Fibroblast of mammary gland (primary cell): Measurements from ENCODE around the gene PIK3CA.
"Not testable (repeated sequence)": the region's sequence is repeated elsewhere in the genome, so short reads cannot be mapped to it uniquely, and the experiment has no call there.

Experiments used
- DNase-seq: peaks from one replicate; pipeline ENCODE4 v3.0.0-alpha.2; 2010; ENCODE audit warnings: low read depth
- H3K4me3 ChIP-seq: 2 replicates; pipeline ENCODE4 v1.5.1; 2011; ENCODE audit warnings: low read depth, mild to moderate bottlenecking, low read length, moderate library complexity; ENCODE audit not compliant: control insufficient read depth
- TF ChIP-seq, protein P1 (sequence below): conservative IDR thresholded peaks from 2 replicates; pipeline ENCODE4 v1.5.1; 2011; ENCODE audit warnings: low read depth, low read length, inconsistent platforms; ENCODE audit not compliant: control insufficient read depth, insufficient read depth

Gene PIK3CA

DNA sequence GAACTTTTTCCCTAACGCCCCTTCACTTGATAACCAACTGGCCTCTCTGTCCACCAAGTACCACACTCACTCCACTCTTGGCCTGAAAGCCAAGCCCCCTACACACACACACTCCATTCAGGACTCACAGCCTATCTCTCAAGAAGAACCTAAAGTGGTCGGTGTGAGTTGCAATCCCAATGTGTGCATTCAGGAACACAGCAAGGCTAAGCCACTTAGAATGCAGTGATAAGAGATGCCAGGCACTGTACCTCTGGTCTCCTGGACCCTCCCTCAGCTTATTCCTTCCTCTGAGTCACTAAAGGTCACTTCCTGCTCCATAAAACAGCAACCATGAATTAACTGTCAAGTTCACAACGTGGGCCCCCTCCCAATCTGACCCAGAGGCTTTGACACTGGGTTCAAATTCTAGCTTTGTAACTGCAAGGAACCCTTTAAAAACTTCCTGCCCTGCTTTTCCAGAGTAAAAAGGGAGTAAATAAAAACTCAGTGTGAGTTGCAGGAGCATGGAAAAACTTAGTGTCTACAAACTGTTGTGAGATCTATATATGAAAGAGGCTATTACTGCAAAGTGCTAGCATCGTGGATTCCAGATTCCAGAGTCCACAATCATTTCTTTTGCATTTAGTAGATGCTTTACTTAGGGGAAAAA, 120.4 kb downstream of the PIK3CA start:
- no peak for DNase-seq
- H3K4me3 ChIP-seq, result no peak overlapping the region
- TF ChIP-seq, protein P1, sequence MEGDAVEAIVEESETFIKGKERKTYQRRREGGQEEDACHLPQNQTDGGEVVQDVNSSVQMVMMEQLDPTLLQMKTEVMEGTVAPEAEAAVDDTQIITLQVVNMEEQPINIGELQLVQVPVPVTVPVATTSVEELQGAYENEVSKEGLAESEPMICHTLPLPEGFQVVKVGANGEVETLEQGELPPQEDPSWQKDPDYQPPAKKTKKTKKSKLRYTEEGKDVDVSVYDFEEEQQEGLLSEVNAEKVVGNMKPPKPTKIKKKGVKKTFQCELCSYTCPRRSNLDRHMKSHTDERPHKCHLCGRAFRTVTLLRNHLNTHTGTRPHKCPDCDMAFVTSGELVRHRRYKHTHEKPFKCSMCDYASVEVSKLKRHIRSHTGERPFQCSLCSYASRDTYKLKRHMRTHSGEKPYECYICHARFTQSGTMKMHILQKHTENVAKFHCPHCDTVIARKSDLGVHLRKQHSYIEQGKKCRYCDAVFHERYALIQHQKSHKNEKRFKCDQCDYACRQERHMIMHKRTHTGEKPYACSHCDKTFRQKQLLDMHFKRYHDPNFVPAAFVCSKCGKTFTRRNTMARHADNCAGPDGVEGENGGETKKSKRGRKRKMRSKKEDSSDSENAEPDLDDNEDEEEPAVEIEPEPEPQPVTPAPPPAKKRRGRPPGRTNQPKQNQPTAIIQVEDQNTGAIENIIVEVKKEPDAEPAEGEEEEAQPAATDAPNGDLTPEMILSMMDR, result no peak

DNA sequence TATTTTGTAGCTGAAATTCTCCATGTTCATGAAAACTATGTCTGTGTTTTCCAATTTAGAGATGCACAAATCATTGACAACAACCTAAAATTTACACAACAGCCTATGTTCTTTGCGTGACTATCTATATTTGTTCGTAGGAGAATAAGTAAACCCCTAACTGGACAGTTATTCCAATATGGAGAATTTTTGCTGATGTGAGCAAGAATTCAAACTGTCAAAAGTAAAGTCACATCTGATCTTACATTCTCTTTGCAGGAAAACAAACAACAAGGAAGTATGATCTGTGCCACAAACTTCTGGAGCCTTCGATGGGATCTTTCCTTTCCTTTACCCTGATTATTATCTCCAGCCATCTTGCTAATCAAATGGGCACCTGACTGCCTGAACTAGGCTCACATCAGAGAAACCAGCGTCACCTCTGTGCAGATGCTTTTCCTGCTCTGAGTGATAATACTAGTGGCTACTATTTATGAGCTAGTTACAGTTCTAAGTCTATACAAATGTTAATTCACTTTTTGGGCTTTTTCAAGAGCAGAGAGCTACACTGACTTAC, 121.1 kb downstream of the PIK3CA start:
- TF ChIP-seq, protein P1, result no peak
- no peak for DNase-seq
- H3K4me3 ChIP-seq, result no peak overlapping the region

DNA sequence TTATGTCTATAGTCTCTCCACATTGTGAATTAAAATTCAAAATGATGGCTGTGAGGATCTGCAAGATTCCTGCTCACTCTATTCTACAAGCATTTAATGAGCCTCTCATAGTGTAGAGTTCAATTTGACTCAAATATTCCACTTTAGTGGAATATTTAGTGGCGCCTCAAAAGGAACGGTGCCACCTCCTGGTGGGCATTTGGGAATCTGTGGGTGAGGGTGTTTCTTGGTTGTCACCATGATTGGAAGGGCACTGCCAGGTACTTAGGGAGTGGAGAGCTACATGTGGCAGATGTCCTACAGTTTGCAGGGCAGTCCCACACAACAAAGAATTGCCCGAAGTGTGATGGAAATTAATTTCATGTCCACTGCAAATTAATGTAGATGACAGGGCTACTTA, 124.2 kb downstream of the PIK3CA start:
- H3K4me3 ChIP-seq, result no peak overlapping the region
- DNase-seq, result peak; percentile 24
- TF ChIP-seq, protein P1, result peak; percentile 40

DNA sequence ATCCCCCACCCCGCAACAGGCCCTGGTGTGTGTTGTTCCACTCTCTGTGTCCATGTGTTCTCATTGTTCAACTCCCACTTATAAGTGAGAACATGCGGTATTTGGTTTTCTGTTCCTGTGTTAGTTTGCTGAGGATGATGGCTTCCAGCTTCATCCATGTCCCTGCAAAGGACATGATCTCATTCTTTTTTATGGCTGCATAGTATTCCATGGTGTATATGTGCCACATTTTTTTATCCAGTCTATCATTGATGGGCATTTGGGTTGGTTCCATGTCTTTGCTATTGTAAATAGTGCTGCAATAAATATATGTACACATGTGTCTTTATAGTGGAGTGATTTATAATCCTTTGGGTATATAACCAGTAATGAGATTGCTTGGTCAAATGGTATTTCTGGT, 126.3 kb downstream of the PIK3CA start:
- H3K4me3 ChIP-seq, DNase-seq: not testable (repeated sequence)

GRCh38 chr3:179276001-179276400, 127.8 kb downstream of the PIK3CA start:
- DNase-seq, result no peak
- TF ChIP-seq, protein P1, result no peak
- H3K4me3 ChIP-seq, result no peak overlapping the region

DNA sequence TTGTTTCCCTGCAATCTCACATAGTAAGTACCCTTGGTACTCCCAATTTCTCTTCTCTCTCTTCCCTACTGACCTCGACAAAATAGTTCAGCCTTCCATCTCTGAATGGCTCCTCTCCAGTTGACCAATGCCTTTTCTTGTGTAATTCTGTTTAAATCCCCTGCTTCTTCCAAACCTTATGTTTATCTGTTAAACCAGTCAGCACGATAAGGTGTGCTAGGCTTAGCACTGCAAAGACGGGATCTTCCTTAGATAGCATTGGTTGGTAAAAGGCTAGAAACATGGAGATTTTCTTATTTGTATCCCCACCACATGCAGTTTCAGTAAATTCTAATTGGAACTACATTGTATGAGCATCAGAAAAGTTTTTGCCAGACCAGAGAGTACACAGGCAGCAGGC, 128.6 kb downstream of the PIK3CA start:
- no peak overlapping the region for H3K4me3 ChIP-seq
- TF ChIP-seq, protein P1, result no peak
- DNase-seq, result no peak

- TF ChIP-seq, protein P1, result no peak
- no peak overlapping the region for H3K4me3 ChIP-seq
- DNase-seq, result no peak
Measured at GRCh38 chr3:179278151-179278550, 130.0 kb downstream of the PIK3CA start.
